LNCAP (cell line): ENCODE measurements around the gene SPRY1.

ENCODE experiments used
- CTCF ChIP-seq: fragments of 450-650 bp; IDR thresholded peaks from 2 replicates; pipeline ENCODE4 v1.5.1; 2017; ENCODE audit warnings: mild to moderate bottlenecking

Gene SPRY1

GRCh38 chr4:123380728-123381716 lies 15.6 kb upstream of the SPRY1 start:
- no peak for TF ChIP-seq CTCF

- no peak for TF ChIP-seq CTCF
Measured at GRCh38 chr4:123381996-123382395, 14.6 kb upstream of the SPRY1 start.

- TF ChIP-seq CTCF = no peak
Measured at GRCh38 chr4:123383566-123383965, 13.0 kb upstream of the SPRY1 start.

- no peak for TF ChIP-seq CTCF
Measured at GRCh38 chr4:123386609-123387008, 10.0 kb upstream of the SPRY1 start.

- TF ChIP-seq CTCF = peak; percentile 57
Measured at GRCh38 chr4:123390846-123391456, 5.6 kb upstream of the SPRY1 start.

- no peak for TF ChIP-seq CTCF
Measured at GRCh38 chr4:123393721-123394120, 2.9 kb upstream of the SPRY1 start.

GRCh38 chr4:123397144-123398065 lies 810 bp downstream of the SPRY1 start:
- TF ChIP-seq CTCF = no peak
